Measurements from ENCODE around the gene RGL2.

Gene RGL2

DNA sequence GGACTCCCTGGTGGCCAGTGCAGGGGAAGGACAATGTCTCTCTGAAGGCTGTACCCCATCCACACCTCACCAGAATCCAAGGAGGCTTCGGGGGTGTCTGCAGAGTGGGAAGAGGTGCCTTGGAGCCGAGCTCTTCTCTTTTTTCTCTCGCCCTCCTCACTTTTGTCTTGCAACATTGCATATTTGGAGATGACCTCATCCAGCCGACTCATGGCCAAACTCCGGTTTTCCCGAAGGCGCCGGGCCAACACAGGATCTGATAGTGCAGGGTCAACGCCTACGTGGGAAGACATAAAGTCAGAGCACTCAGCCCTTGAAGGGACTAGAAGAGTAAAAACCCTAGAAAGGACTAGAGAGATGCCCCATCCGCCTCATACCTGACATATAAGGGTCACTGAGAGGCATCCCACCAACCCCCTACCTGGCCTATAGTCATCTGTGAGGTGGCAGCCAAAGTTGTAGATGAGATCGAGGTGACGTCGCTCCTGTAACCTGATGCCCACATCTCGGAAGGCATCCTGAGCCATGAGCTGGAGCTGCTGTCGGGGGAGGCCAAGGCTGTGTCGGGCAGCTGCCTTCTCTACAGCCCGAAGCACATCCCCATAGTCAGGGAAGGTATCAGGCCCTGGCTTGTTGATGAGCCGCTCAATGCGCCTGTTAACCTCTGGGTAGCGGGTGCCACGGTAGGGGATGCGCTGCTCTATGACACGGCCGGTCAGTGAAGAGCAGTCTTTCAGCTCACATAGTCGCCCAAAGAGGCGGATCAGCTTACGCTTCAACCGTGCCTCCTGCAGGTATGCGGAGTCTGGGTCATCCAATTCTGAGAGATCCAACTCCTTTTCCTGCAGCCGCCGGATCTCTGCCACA is 21.8 kb upstream of the RGL2 start:
- TF ChIP-seq, protein P1, sequence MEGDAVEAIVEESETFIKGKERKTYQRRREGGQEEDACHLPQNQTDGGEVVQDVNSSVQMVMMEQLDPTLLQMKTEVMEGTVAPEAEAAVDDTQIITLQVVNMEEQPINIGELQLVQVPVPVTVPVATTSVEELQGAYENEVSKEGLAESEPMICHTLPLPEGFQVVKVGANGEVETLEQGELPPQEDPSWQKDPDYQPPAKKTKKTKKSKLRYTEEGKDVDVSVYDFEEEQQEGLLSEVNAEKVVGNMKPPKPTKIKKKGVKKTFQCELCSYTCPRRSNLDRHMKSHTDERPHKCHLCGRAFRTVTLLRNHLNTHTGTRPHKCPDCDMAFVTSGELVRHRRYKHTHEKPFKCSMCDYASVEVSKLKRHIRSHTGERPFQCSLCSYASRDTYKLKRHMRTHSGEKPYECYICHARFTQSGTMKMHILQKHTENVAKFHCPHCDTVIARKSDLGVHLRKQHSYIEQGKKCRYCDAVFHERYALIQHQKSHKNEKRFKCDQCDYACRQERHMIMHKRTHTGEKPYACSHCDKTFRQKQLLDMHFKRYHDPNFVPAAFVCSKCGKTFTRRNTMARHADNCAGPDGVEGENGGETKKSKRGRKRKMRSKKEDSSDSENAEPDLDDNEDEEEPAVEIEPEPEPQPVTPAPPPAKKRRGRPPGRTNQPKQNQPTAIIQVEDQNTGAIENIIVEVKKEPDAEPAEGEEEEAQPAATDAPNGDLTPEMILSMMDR (IDR thresholded peaks at IDR 0.05; ENCODE audit: extremely low read depth, missing control alignments): no peak
- no peak for DNase-seq (ENCODE audit: low spot score)

DNA sequence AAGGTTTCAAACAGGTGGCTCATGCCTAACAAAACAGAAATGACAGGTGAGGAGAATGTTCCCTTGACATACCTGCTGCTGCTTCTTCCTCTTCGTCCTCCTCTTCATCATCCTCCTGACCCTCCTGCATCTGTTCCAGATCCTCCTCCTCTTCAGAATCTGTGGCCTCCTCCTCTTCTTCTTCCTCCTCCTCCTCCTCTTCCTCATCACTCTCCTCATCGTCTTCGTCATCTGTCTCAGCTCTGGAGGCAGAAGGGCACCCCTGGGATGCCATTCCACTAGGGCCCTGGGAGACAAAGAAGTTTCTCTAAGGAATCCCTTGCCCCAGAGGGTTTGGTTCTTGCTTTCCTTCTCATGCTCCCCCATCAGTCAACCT is 21.2 kb upstream of the RGL2 start:
- TF ChIP-seq, protein P1 (IDR thresholded peaks at IDR 0.05; ENCODE audit: extremely low read depth, missing control alignments): no peak
- no peak for DNase-seq (ENCODE audit: low spot score)

DNA sequence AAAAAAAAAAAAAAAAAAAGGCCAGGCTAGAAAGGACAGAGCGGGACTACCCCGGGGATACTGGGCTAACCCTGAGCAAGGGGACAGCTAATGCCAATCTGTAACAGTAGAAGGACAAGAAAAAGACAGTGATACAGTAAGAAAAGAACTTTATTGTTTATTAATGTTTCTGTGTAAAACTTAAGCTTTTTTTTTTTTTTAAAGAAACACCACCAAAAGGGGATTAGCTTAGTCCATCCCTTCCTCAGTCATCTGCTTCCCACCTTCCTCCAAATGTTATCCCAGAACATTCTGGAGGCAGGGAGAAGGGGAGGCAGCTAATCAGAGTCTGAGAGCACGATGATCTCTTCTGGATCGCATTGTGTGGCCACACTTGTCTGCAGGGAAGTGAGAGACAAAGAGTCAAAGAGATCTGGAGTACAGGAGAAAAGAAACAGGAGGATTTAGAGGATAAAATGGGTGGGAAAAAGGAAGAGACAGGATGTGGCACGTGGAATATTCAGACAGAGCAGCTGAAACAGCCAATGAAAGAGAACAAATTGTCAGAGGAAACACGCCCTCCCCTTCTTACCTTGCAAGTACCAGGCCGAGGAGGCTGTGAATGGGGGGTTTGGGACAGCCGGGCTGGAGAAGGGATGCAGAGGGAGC is 19.8 kb upstream of the RGL2 start:
- no peak for DNase-seq (ENCODE audit: low spot score)
- TF ChIP-seq, protein P1 (IDR thresholded peaks at IDR 0.05; ENCODE audit: extremely low read depth, missing control alignments): no peak

DNA sequence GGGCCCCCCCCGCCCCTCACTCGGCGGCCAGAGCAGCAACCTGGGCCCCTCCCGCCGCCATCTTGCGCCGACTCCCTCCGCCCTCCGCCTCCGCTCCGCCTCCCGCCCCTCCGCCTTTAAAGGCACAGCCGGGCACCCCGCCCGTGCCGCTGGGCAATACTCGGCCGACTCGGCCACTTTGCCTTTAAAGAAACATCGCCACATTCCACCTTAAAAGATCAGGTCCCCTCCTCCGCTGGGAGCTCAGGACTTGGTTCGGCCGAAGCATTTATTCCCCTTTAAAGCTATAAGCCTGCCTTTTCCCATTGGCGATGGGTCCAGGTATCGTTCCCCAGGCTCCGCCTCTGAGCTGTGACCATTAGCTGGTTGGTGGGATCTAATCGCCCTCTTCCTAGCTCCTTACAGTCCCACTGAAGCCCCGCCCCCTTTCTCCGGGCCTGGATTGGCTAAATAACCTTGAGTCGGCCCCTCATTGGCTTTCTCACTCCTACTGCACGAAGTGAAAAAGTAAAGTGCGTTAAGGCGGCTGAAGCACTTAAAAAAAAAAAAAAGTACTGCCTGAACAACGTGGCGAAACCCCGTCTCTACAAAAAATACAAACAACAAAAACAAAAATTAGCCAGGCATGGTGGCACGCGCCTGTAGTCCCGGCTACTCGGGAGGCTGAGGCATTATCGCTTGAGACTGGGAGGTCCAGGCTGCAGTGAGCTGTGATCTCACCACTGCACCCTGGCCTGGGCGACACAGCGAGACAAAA is 19.1 kb upstream of the RGL2 start, which contains the start of gene ZBTB22:
Gene ZBTB22 (minus strand): TSS at position 76 of the 757 bp plus-strand sequence. CDS start 828 bp downstream, outside the sequence.
- peak; percentile 88 for DNase-seq (ENCODE audit: low spot score)
- TF ChIP-seq, protein P1 (IDR thresholded peaks at IDR 0.05; ENCODE audit: extremely low read depth, missing control alignments): no peak

DNA sequence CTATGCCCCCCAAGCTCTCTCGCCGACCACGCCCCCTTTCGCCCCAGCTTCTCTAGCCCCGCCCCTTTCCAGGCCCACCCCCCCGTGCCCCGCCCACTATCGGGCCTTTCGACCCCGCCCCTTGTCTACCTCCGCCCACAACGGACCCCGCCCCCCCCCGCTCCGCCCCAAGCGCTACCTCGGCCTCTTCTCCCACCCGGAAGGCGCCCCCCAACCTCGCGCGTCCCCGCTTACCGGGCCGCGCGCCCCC is 18.6 kb upstream of the RGL2 start:
- DNase-seq (ENCODE audit: low spot score): no peak
- TF ChIP-seq, protein P1 (IDR thresholded peaks at IDR 0.05; ENCODE audit: extremely low read depth, missing control alignments): no peak

DNA sequence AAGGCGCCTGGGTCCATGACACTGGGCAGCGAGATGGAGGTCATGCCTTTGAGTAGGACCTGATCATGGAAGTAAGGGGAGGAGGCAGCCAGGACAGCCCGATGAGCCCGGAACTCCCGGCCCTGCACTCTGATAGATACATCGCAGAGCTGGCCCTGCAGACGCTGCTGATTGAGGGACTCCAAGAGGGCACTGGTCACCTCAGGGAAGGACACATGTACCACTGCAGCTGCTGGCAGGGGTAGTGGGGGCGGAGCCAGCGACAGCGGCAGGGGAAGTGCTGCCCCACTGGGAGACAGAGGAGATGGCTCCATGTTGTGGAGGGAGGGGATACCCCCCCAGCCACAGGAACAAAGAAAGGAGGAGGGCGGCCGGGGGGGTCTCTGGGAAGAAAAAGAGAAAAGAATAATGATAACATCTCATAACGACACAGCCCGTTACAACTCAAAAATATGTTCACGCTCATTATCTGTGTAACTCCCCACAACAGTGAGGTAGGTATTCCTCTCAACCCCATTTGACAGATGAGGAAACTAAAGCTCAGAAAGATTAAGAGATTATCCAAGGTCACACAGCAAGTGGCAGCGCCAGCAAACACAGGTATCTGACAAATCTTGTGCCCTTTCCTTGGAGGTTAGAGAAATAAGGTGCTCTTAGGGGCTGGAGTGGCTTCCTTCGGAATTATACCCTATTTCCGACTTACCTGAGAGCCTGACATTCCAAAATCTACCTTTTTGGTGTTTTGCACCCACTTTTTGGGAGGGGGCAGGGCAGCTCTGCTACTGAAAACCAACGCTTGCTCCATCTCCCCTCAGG is 18.1 kb upstream of the RGL2 start:
- DNase-seq (ENCODE audit: low spot score): no peak
- TF ChIP-seq, protein P1 (IDR thresholded peaks at IDR 0.05; ENCODE audit: extremely low read depth, missing control alignments): no peak

Measured in GM20000 (cell line).